HCT116 (cell line): ENCODE measurements around the gene ATOH8. TPM values are rescaled to one million over a fixed set of nuclear protein-coding genes. Genes with fewer than 3 reads are reported as not detected.

Experiments
- ATAC-seq: fragments of 200-7000 bp; cut with Tn5 transposase; 2 replicates; pipeline ENCODE4 v1.9.1; 2020; ENCODE audit warnings: mild to moderate bottlenecking, moderate library complexity
- BruUV-seq: library from RNA; stranded (reverse); fragments of 400-500 nt; replicated peaks from 2 replicates; lab custom pipeline; 2021; lab: Mats Ljungman, UMichigan
- CTCF ChIA-PET: fragments of 300-600 bp; sonication (Branson Sonifier 250); formaldehyde crosslinking; loops from one replicate; lab custom pipeline; 2021; ENCODE audit warnings: antibody characterized with exemption; lab: Charles Lee
- POLR2A ChIA-PET: fragments of 300-600, 350-600 bp; sonication (Branson Sonifier 250); formaldehyde crosslinking; loops from one replicate; lab custom pipeline; 2021; ENCODE audit warnings: antibody characterized with exemption; lab: Charles Lee
- RAD21 ChIA-PET, 2 experiments: fragments of 300-600 bp; sonication (Branson Sonifier 250); formaldehyde crosslinking; loops; one replicate each; lab custom pipeline; 2023; ENCODE audit warnings: low total read pairs in 2 of 2; ENCODE audit not compliant: uncharacterized antibody in 2 of 2, unreplicated experiment in 2 of 2, low non-redundant PET in 1 of 2; lab: Charles Lee
- DNase-seq: peaks from one replicate; pipeline ENCODE4 v3.0.0-alpha.2; 2010; ENCODE audit warnings: low read depth, low spot score
- H2AFZ ChIP-seq: fragments of 200-600 bp; shearing (Covaris generic), sonication (generic); 2 replicates; pipeline ENCODE4 v1.6.1; 2017; ENCODE audit warnings: low read depth, mixed run types, mixed read lengths, antibody characterized with exemption, low read length; ENCODE audit not compliant: poor library complexity, severe bottlenecking
- H3K27ac ChIP-seq: 2 replicates; pipeline ENCODE4 v1.5.1; 2012; ENCODE audit warnings: low read depth, low read length
- H3K27me3 ChIP-seq: fragments of 200-600 bp; sonication (generic); 2 replicates; pipeline ENCODE4 v1.6.1; 2016; ENCODE audit warnings: mixed run types, low read length, mixed read lengths; ENCODE audit not compliant: insufficient read depth
- H3K36me3 ChIP-seq, 2 experiments: fragments of 200-500 bp in 1 of 2; fragments of 200-600 bp in 1 of 2; sonication (Bioruptor generic) in 1 of 2; sonication (generic) in 1 of 2; 2 replicates each; pipeline versions ENCODE4 v1.5.1 to v1.6.1; 2014 to 2016; ENCODE audit warnings: low read length in 2 of 2, inconsistent platforms in 1 of 2, mixed read lengths in 1 of 2, mixed run types in 1 of 2; ENCODE audit not compliant: insufficient read depth in 2 of 2, control insufficient read depth in 1 of 2
- H3K4me1 ChIP-seq, 2 experiments: fragments of 200-600 bp in 1 of 2; sonication (generic) in 1 of 2; 2 replicates each; pipeline versions ENCODE4 v1.5.1 to v1.6.1; 2012 to 2017; ENCODE audit warnings: low read length in 2 of 2, inconsistent platforms in 1 of 2, mild to moderate bottlenecking in 1 of 2, mixed read lengths in 1 of 2, mixed run types in 1 of 2, moderate library complexity in 1 of 2; ENCODE audit not compliant: insufficient read depth in 2 of 2, control insufficient read depth in 1 of 2
- H3K4me2 ChIP-seq: fragments of 200-600 bp; sonication (generic); 2 replicates; pipeline ENCODE4 v1.6.1; 2017; ENCODE audit warnings: mixed run types, low read length, mixed read lengths
- H3K4me3 ChIP-seq, 2 experiments: fragments of 200-600 bp in 1 of 2; sonication (generic) in 1 of 2; replicated peaks in 1 of 2; 2 replicates each; pipeline ENCODE4 v1.5.1; 2011 to 2016; ENCODE audit warnings: low read length in 2 of 2, control low read depth in 1 of 2, low read depth in 1 of 2, mild to moderate bottlenecking in 1 of 2, mixed read lengths in 1 of 2, mixed run types in 1 of 2
- H3K79me2 ChIP-seq: fragments of 200-600 bp; sonication (generic); 2 replicates; pipeline ENCODE4 v1.6.1; 2017; ENCODE audit warnings: mild to moderate bottlenecking, mixed run types, low read length, moderate library complexity, mixed read lengths; ENCODE audit not compliant: insufficient read depth
- H3K9ac ChIP-seq: fragments of 200-600 bp; sonication (generic); 2 replicates; pipeline ENCODE4 v1.6.1; 2016; ENCODE audit warnings: low read length, mixed read lengths
- H3K9me2 ChIP-seq: fragments of 200-600 bp; sonication (generic), shearing (Covaris generic); 2 replicates; pipeline ENCODE4 v1.6.1; 2017; ENCODE audit warnings: mixed run types, mild to moderate bottlenecking, moderate library complexity; ENCODE audit not compliant: insufficient read depth
- H3K9me3 ChIP-seq, 2 experiments: fragments of 200-500 bp in 1 of 2; fragments of 200-600 bp in 1 of 2; sonication (Bioruptor generic) in 1 of 2; sonication (generic) in 1 of 2; 2 replicates each; pipeline ENCODE4 v1.6.1; 2014 to 2017; ENCODE audit warnings: low read length in 2 of 2, mixed read lengths in 2 of 2, inconsistent platforms in 1 of 2, low read depth in 1 of 2, mild to moderate bottlenecking in 1 of 2, mixed run types in 1 of 2, moderate library complexity in 1 of 2; ENCODE audit not compliant: control insufficient read depth in 1 of 2, insufficient read depth in 1 of 2
- H4K20me1 ChIP-seq: fragments of 200-600 bp; sonication (generic), shearing (Covaris generic); 2 replicates; pipeline ENCODE4 v1.6.1; 2017; ENCODE audit warnings: mixed run types, mild to moderate bottlenecking, moderate library complexity; ENCODE audit not compliant: insufficient read depth
- ATF3 ChIP-seq: IDR thresholded peaks from 2 replicates; pipeline ENCODE4 v1.6.1; 2012
- ELF1 ChIP-seq: IDR thresholded peaks from 2 replicates; pipeline ENCODE4 v1.6.1; 2012; ENCODE audit warnings: low read depth, borderline replicate concordance
- EZH2phosphoT487 ChIP-seq: fragments of 200-600 bp; IDR thresholded peaks from 2 replicates; pipeline ENCODE4 v1.6.1; 2018; ENCODE audit warnings: antibody characterized with exemption, borderline replicate concordance
- JUND ChIP-seq: IDR thresholded peaks from 2 replicates; pipeline ENCODE4 v1.6.1; 2012
- MAX ChIP-seq: IDR thresholded peaks from 2 replicates; pipeline ENCODE4 v1.6.1; 2012
- RAD21 ChIP-seq: IDR thresholded peaks from 2 replicates; pipeline ENCODE4 v1.6.1; 2012; ENCODE audit warnings: low read depth, mild to moderate bottlenecking
- SIN3A ChIP-seq: IDR thresholded peaks from 2 replicates; pipeline ENCODE4 v1.6.1; 2012; ENCODE audit warnings: low read depth
- SP1 ChIP-seq: IDR thresholded peaks from 2 replicates; pipeline ENCODE4 v1.6.1; 2012; ENCODE audit warnings: low read depth
- TCF7L2 ChIP-seq: IDR thresholded peaks from 2 replicates; pipeline ENCODE4 v1.7.0; 2011; ENCODE audit warnings: borderline replicate concordance, inconsistent platforms; ENCODE audit not compliant: insufficient read depth, insufficient read length; ENCODE audit errors: extremely low read depth
- YY1 ChIP-seq: IDR thresholded peaks from 2 replicates; pipeline ENCODE4 v1.6.1; 2011; ENCODE audit warnings: low read length, low read depth, moderate library complexity, mild to moderate bottlenecking; ENCODE audit not compliant: insufficient replicate concordance; ENCODE audit errors: extremely low read depth
- ZBTB33 ChIP-seq: IDR thresholded peaks from 2 replicates; pipeline ENCODE4 v1.6.1; 2011; ENCODE audit warnings: mild to moderate bottlenecking, low read length, moderate library complexity; ENCODE audit not compliant: insufficient replicate concordance; ENCODE audit errors: extremely low read depth
- ZFX ChIP-seq: fragments of 450-650 bp; IDR thresholded peaks from 2 replicates; pipeline ENCODE4 v1.6.1; 2017
- ZNF274 ChIP-seq: fragments of 200-500 bp; sonication (Bioruptor generic); IDR thresholded peaks from 2 replicates; pipeline ENCODE4 v1.6.1; 2014; ENCODE audit warnings: mild to moderate bottlenecking, low read depth, low read length, inconsistent platforms
- intact Hi-C: fragments of 100-400 bp; cut with micrococcal nuclease; formaldehyde crosslinking; loops from 2 replicates; pipeline ENCODE4 v1.10.0; 2022
- total RNA-seq: library from RNA; stranded (reverse); gene quantifications from one replicate; pipeline ENCODE4 v1.2.1, GENCODE V29; 2021; ENCODE audit not compliant: unreplicated experiment
- TF ChIP-seq, protein P1 (sequence below): IDR thresholded peaks from 2 replicates; pipeline ENCODE4 v1.6.1; 2012; ENCODE audit warnings: low read depth

Gene ATOH8
- total RNA-seq, 1 experiment from 2014 or later: 0.74 TPM

GRCh38 chr2:85797263-85797660 is 43.5 kb downstream of the ATOH8 start:
- Histone ChIP-seq H3K4me1 (peaks cover 18 to 24% of the 10 kb centered on the region in 2 experiments), H3K36me3 (no peaks in the 10 kb centered on the region), H3K9me3 (no peaks in the 10 kb centered on the region), H3K9me2 (no peaks in the 10 kb centered on the region), H3K27me3 (no peaks in the 10 kb centered on the region), H3K9ac (no peak overlapping the region), H3K27ac (no peak overlapping the region), H2AFZ (no peak overlapping the region), H3K4me2 (no peak overlapping the region), H3K4me3 (no peak overlapping the region), H3K79me2 (no peaks in the 10 kb centered on the region), H4K20me1 (no peaks in the 10 kb centered on the region)
- intact Hi-C loops: no loop called here
- no peak for ATAC-seq
- DNase-seq: no peak
- CTCF ChIA-PET: no interaction called here
- RAD21 ChIA-PET: no interaction called here
- TF ChIP-seq ZNF274 (no peak), JUND (no peak), ZFX (no peak), SIN3A (no peak), ELF1 (no peak), TCF7L2 (no peak), YY1 (no peak), ATF3 (no peak), RAD21 (no peak), SP1 (no peak), MAX (no peak), ZBTB33 (no peak), EZH2phosphoT487 (no peak)
- TF ChIP-seq, protein P1, sequence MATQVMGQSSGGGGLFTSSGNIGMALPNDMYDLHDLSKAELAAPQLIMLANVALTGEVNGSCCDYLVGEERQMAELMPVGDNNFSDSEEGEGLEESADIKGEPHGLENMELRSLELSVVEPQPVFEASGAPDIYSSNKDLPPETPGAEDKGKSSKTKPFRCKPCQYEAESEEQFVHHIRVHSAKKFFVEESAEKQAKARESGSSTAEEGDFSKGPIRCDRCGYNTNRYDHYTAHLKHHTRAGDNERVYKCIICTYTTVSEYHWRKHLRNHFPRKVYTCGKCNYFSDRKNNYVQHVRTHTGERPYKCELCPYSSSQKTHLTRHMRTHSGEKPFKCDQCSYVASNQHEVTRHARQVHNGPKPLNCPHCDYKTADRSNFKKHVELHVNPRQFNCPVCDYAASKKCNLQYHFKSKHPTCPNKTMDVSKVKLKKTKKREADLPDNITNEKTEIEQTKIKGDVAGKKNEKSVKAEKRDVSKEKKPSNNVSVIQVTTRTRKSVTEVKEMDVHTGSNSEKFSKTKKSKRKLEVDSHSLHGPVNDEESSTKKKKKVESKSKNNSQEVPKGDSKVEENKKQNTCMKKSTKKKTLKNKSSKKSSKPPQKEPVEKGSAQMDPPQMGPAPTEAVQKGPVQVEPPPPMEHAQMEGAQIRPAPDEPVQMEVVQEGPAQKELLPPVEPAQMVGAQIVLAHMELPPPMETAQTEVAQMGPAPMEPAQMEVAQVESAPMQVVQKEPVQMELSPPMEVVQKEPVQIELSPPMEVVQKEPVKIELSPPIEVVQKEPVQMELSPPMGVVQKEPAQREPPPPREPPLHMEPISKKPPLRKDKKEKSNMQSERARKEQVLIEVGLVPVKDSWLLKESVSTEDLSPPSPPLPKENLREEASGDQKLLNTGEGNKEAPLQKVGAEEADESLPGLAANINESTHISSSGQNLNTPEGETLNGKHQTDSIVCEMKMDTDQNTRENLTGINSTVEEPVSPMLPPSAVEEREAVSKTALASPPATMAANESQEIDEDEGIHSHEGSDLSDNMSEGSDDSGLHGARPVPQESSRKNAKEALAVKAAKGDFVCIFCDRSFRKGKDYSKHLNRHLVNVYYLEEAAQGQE: no peak
- POLR2A ChIA-PET: no interaction called here
- no TSS peak for BruUV-seq
